H9 (cell line): ENCODE measurements around the gene RETSAT. TPM values are rescaled to one million over a fixed set of nuclear protein-coding genes. Genes with fewer than 3 reads are reported as not detected.
A peak's percentile ranks its signal among the peaks of the same experiment; 100 is the strongest.

Experiments used
- DNase-seq: peaks from one replicate; pipeline ENCODE4 v3.0.0-alpha.2; 2017
- H2AFZ ChIP-seq: one replicate; pipeline ENCODE4 v1.6.1; 2013; ENCODE audit warnings: mild to moderate bottlenecking, low read length, control low read depth, moderate library complexity
- H2AK5ac ChIP-seq: 2 replicates; pipeline ENCODE4 v1.6.1; 2013; ENCODE audit warnings: low read length, control low read depth, mixed read lengths; ENCODE audit not compliant: insufficient read length
- H2BK120ac ChIP-seq: one replicate; pipeline ENCODE4 v1.6.1; 2013; ENCODE audit warnings: low read depth, mild to moderate bottlenecking, low read length, control low read depth, inconsistent platforms; ENCODE audit not compliant: poor library complexity, severe bottlenecking
- H2BK12ac ChIP-seq: 2 replicates; pipeline ENCODE4 v1.6.1; 2013; ENCODE audit warnings: low read length, control low read depth, mixed read lengths, low read depth; ENCODE audit not compliant: insufficient read length
- H2BK15ac ChIP-seq: 2 replicates; pipeline ENCODE4 v1.6.1; 2013; ENCODE audit warnings: low read depth, low read length, control low read depth
- H2BK20ac ChIP-seq: one replicate; pipeline ENCODE4 v1.6.1; 2013; ENCODE audit warnings: low read depth, mild to moderate bottlenecking, low read length, control low read depth, inconsistent platforms; ENCODE audit not compliant: poor library complexity, severe bottlenecking
- H2BK5ac ChIP-seq: 2 replicates; pipeline ENCODE4 v1.6.1; 2013; ENCODE audit warnings: low read length, control low read depth, mixed read lengths; ENCODE audit not compliant: insufficient read length
- H3K14ac ChIP-seq: 2 replicates; pipeline ENCODE4 v1.6.1; 2013; ENCODE audit warnings: low read length, control low read depth; ENCODE audit not compliant: insufficient read depth
- H3K18ac ChIP-seq: 2 replicates; pipeline ENCODE4 v1.6.1; 2013; ENCODE audit warnings: low read depth, mild to moderate bottlenecking, mixed read lengths, low read length, control low read depth; ENCODE audit not compliant: insufficient read length
- H3K23ac ChIP-seq: 2 replicates; pipeline ENCODE4 v1.6.1; 2013; ENCODE audit warnings: low read length, control low read depth, mixed read lengths, low read depth; ENCODE audit not compliant: insufficient read length
- H3K23me2 ChIP-seq: 2 replicates; pipeline ENCODE4 v1.6.1; 2013; ENCODE audit warnings: low read depth, mild to moderate bottlenecking, mixed read lengths, low read length, control low read depth; ENCODE audit not compliant: insufficient read length, poor library complexity, severe bottlenecking
- H3K27ac ChIP-seq: 2 replicates; pipeline ENCODE4 v1.5.1; 2013; ENCODE audit warnings: low read length, control low read depth, mixed read lengths, low read depth; ENCODE audit not compliant: insufficient read length
- H3K27me3 ChIP-seq: 2 replicates; pipeline ENCODE4 v1.6.1; 2013; ENCODE audit warnings: low read length, control low read depth, inconsistent platforms; ENCODE audit not compliant: insufficient read depth
- H3K4ac ChIP-seq: 2 replicates; pipeline ENCODE4 v1.6.1; 2013; ENCODE audit warnings: low read depth, mild to moderate bottlenecking, control low read depth, inconsistent platforms, low read length, moderate library complexity
- H3K4me1 ChIP-seq: 2 replicates; pipeline ENCODE4 v1.6.1; 2013; ENCODE audit warnings: low read length, control low read depth, inconsistent platforms; ENCODE audit not compliant: insufficient read depth
- H3K4me2 ChIP-seq: 2 replicates; pipeline ENCODE4 v1.6.1; 2013; ENCODE audit warnings: low read length, control low read depth, mixed read lengths; ENCODE audit not compliant: insufficient read length, insufficient read depth
- H3K56ac ChIP-seq: 2 replicates; pipeline ENCODE4 v1.6.1; 2013; ENCODE audit warnings: low read depth, mild to moderate bottlenecking, mixed read lengths, low read length, control low read depth; ENCODE audit not compliant: insufficient read length
- H3K79me1 ChIP-seq: 2 replicates; pipeline ENCODE4 v1.6.1; 2013; ENCODE audit warnings: low read depth, mild to moderate bottlenecking, moderate library complexity, low read length, control low read depth, inconsistent platforms; ENCODE audit not compliant: insufficient read depth, poor library complexity, severe bottlenecking
- H3K79me2 ChIP-seq: 2 replicates; pipeline ENCODE4 v1.6.1; 2013; ENCODE audit warnings: low read length, control low read depth, inconsistent platforms; ENCODE audit not compliant: insufficient read depth
- H3K9ac ChIP-seq: 2 replicates; pipeline ENCODE4 v1.6.1; 2013; ENCODE audit warnings: low read length, control low read depth, mixed read lengths; ENCODE audit not compliant: insufficient read length; ENCODE audit errors: extremely low read depth
- H3K9me3 ChIP-seq: one replicate; pipeline ENCODE4 v1.6.1; 2013; ENCODE audit warnings: low read depth, low read length, inconsistent platforms; ENCODE audit not compliant: control insufficient read depth
- H3T11ph ChIP-seq: one replicate; pipeline ENCODE4 v1.6.1; 2013; ENCODE audit warnings: mild to moderate bottlenecking, low read length, control low read depth, inconsistent platforms
- H4K20me1 ChIP-seq: one replicate; pipeline ENCODE4 v1.6.1; 2013; ENCODE audit not compliant: control insufficient read depth, insufficient read length, insufficient read depth
- H4K5ac ChIP-seq: 2 replicates; pipeline ENCODE4 v1.6.1; 2013; ENCODE audit warnings: low read depth, mild to moderate bottlenecking, mixed read lengths, low read length, control low read depth; ENCODE audit not compliant: insufficient read length
- H4K8ac ChIP-seq: replicated peaks from 2 replicates; pipeline ENCODE4 v1.6.1; 2013; ENCODE audit warnings: low read length, control low read depth, mixed read lengths, low read depth; ENCODE audit not compliant: insufficient read length
- H4K91ac ChIP-seq: 2 replicates; pipeline ENCODE4 v1.6.1; 2013; ENCODE audit warnings: low read depth, mild to moderate bottlenecking, moderate library complexity, mixed read lengths, low read length, control low read depth; ENCODE audit not compliant: insufficient read length
- H3K27ac Mint-ChIP-seq, 3 experiments: 2 replicates in 2 of 3; 3 replicates in 1 of 3; pipeline ENCODE4 v1.8.0; 2020 to 2021; ENCODE audit warnings: mixed read lengths in 3 of 3, mild to moderate bottlenecking in 1 of 3, moderate library complexity in 1 of 3
- H3K27me3 Mint-ChIP-seq: 2 replicates; pipeline ENCODE4 v1.8.0; 2021; ENCODE audit warnings: low read depth, mild to moderate bottlenecking, moderate library complexity, mixed read lengths
- H3K36me3 Mint-ChIP-seq, 3 experiments: 2 replicates in 2 of 3; 3 replicates in 1 of 3; pipeline ENCODE4 v1.8.0; 2020 to 2021; ENCODE audit warnings: low read depth in 3 of 3, mixed read lengths in 3 of 3; ENCODE audit not compliant: insufficient read depth in 1 of 3
- H3K4me1 Mint-ChIP-seq, 2 experiments: 2 replicates each; pipeline ENCODE4 v1.8.0; 2020; ENCODE audit warnings: mixed read lengths in 2 of 2
- H3K4me3 Mint-ChIP-seq, 2 experiments: 2 replicates in 1 of 2; 3 replicates in 1 of 2; pipeline ENCODE4 v1.8.0; 2020 to 2021; ENCODE audit warnings: mild to moderate bottlenecking in 2 of 2, mixed read lengths in 2 of 2, moderate library complexity in 1 of 2
- H3K9me3 Mint-ChIP-seq, 2 experiments: 2 replicates in 1 of 2; 3 replicates in 1 of 2; pipeline ENCODE4 v1.8.0; 2020; ENCODE audit warnings: mild to moderate bottlenecking in 2 of 2, mixed read lengths in 2 of 2, moderate library complexity in 1 of 2
- CTCF ChIP-seq: fragments of 200-600 bp; sonication (generic); conservative IDR thresholded peaks from 3 replicates; pipeline ENCODE4 v1.8.0; 2021; ENCODE audit warnings: antibody characterized with exemption, mild to moderate bottlenecking
- WGBS: extraction: QIAGEN DNeasy Blood & Tissue Kit; methylation state at CpG from one replicate; pipeline ENCODE4 v1.1.7; 2013; ENCODE audit warnings: missing lambda C conversion rate, low lambda C conversion rate, mixed read lengths; ENCODE audit not compliant: insufficient read length; ENCODE audit errors: extremely low coverage; 5-methylcytosine and 5-hydroxymethylcytosine counted together
- total RNA-seq: library from RNA; stranded (reverse); gene quantifications from 2 replicates; pipeline ENCODE4 v1.2.1, GENCODE V29; 2021

The RETSAT gene
- total RNA-seq, 1 experiment from 2014 or later: 16.7 TPM

- Histone ChIP-seq H3K9ac (no peak overlapping the region), H2BK5ac (no peak overlapping the region), H2BK12ac (no peak overlapping the region), H3K27ac (no peak overlapping the region), H3K27me3 (no peaks in the 10 kb centered on the region), H3K79me1 (peaks cover 16% of the 10 kb centered on the region), H2BK15ac (no peak overlapping the region), H2BK120ac (no peak overlapping the region), H2AFZ (no peak overlapping the region), H4K5ac (no peak overlapping the region), H3K79me2 (peaks cover 8% of the 10 kb centered on the region; the same call in 1 of the 2 replicates), H3K4me2 (no peak overlapping the region), H3K18ac (no peak overlapping the region), H3K4ac (no peak overlapping the region), H3K4me1 (no peaks in the 10 kb centered on the region), H4K91ac (no peak overlapping the region), H3K23ac (no peak overlapping the region), H2AK5ac (no peak overlapping the region), H4K20me1 (no peaks in the 10 kb centered on the region), H3K9me3 (no peaks in the 10 kb centered on the region), H2BK20ac (no peak overlapping the region), H3T11ph (no peak overlapping the region), H3K14ac (no peak overlapping the region), H3K56ac (no peak overlapping the region), H3K23me2 (peaks cover 18% of the 10 kb centered on the region), H4K8ac (no peak overlapping the region)
- Mint-ChIP-seq H3K36me3 (peaks cover 31 to 67% (median 59%) of the 10 kb centered on the region in 3 experiments; a peak in 6 of 7 replicates), H3K4me1 (peaks cover 28 to 35% of the 10 kb centered on the region in 2 experiments), H3K27me3 (no peaks in the 10 kb centered on the region; the same call in 1 of the 2 replicates), H3K9me3 (no peaks in the 10 kb centered on the region; a peak in 1 of 5 replicates), H3K4me3 (peak overlapping the region; percentile 90 to 93; a peak in 3 of 5 replicates), H3K27ac (no peak overlapping the region)
- DNase-seq: no peak
- WGBS: no CpG with 5 or more reads among the region's 9 CpGs
- TF ChIP-seq CTCF: no peak
Observed at GRCh38 chr2:85325466-85325811, 28.9 kb downstream of the RETSAT start.
